K562 (cell line): ENCODE data around the gene DKC1. TPM values are rescaled to one million over a fixed set of nuclear protein-coding genes. Genes with fewer than 3 reads are reported as not detected.
A peak's percentile ranks its signal among the peaks of the same experiment; 100 is the strongest.

ENCODE experiments used
- BCL6 ChIP-seq: fragments of 250-450 bp; sonication (Bioruptor Pico); IDR thresholded peaks from 2 replicates; pipeline ENCODE4 v1.4.0; 2020
- CBX5 ChIP-seq: IDR thresholded peaks from 2 replicates; pipeline ENCODE4 v1.6.1; 2014; ENCODE audit warnings: low read depth, borderline replicate concordance
- COPS2 ChIP-seq: fragments of 450-650 bp; conservative IDR thresholded peaks from 2 replicates; pipeline ENCODE4 v1.6.1; 2016; ENCODE audit warnings: mild to moderate bottlenecking, moderate library complexity
- KDM4B ChIP-seq, 2 experiments: fragments of 450-650 bp in 1 of 2; sonication (generic) in 1 of 2; IDR thresholded peaks; 2 replicates each; pipeline ENCODE4 v1.6.1; 2016 to 2017; ENCODE audit warnings: borderline replicate concordance in 2 of 2, antibody characterized with exemption in 1 of 2, low read depth in 1 of 2, mild to moderate bottlenecking in 1 of 2
- KLF13 ChIP-seq: fragments of 450-650 bp; IDR thresholded peaks from 2 replicates; pipeline ENCODE4 v1.6.1; 2016; ENCODE audit warnings: missing genetic modification characterization, low read depth, mild to moderate bottlenecking, missing compliant biosample characterization, moderate library complexity, borderline replicate concordance
- NFIC ChIP-seq: fragments of 450-650 bp; IDR thresholded peaks from 2 replicates; pipeline ENCODE4 v1.6.1; 2017; ENCODE audit warnings: mild to moderate bottlenecking, inconsistent platforms
- PHF20 ChIP-seq: fragments of 450-650 bp; IDR thresholded peaks from 2 replicates; pipeline ENCODE4 v1.6.1; 2018; ENCODE audit not compliant: partially characterized antibody
- POLR2AphosphoS2 ChIP-seq: IDR thresholded peaks from 2 replicates; pipeline ENCODE4 v1.6.1; 2012; ENCODE audit warnings: low read length, improper control_type of control experiment
- PTTG1 ChIP-seq: fragments of 450-650 bp; IDR thresholded peaks from 2 replicates; pipeline ENCODE4 v1.6.1; 2016; ENCODE audit warnings: low read depth, mild to moderate bottlenecking, missing genetic modification characterization, missing compliant biosample characterization
- RAD21 ChIP-seq, 2 experiments: fragments of 250-450 bp in 1 of 2; fragments of 450-650 bp in 1 of 2; sonication (Bioruptor Pico) in 1 of 2; formaldehyde crosslinking in 1 of 2; IDR thresholded peaks in 1 of 2; conservative IDR thresholded peaks in 1 of 2; 2 replicates each; pipeline versions ENCODE4 v1.4.0 to v1.8.0; 2020 to 2022; ENCODE audit warnings: mild to moderate bottlenecking in 2 of 2, moderate library complexity in 1 of 2
- RBM15 ChIP-seq: fragments of 200-400 bp; formaldehyde crosslinking; IDR thresholded peaks from 2 replicates; pipeline ENCODE4 v1.6.1; 2018; ENCODE audit warnings: mild to moderate bottlenecking, low read length, moderate library complexity; ENCODE audit not compliant: insufficient read depth
- SNIP1 ChIP-seq: fragments of 450-650 bp; IDR thresholded peaks from 2 replicates; pipeline ENCODE4 v1.7.1; 2017; ENCODE audit warnings: low read depth, mild to moderate bottlenecking
- TOE1 ChIP-seq, 2 experiments: fragments of 450-650 bp in 1 of 2; sonication (generic) in 1 of 2; formaldehyde crosslinking in 1 of 2; IDR thresholded peaks; 2 replicates each; pipeline versions ENCODE4 v1.7.1 to v1.8.0; 2016 to 2022; ENCODE audit warnings: borderline replicate concordance in 2 of 2, mild to moderate bottlenecking in 2 of 2, antibody characterized with exemption in 1 of 2, inconsistent platforms in 1 of 2, low read depth in 1 of 2, missing genetic modification reagents in 1 of 2, moderate library complexity in 1 of 2
- ZFP30 ChIP-seq: fragments of 250-450 bp; sonication (Bioruptor Pico); IDR thresholded peaks from 2 replicates; pipeline ENCODE4 v1.8.0; 2022; ENCODE audit warnings: moderate library complexity, mild to moderate bottlenecking, inconsistent platforms, borderline replicate concordance
- ZFPM2 ChIP-seq: fragments of 250-450 bp; sonication (Bioruptor Pico); IDR thresholded peaks from 2 replicates; pipeline ENCODE4 v1.5.1; 2022; ENCODE audit warnings: mild to moderate bottlenecking
- ZFX ChIP-seq: sonication (generic); formaldehyde crosslinking; IDR thresholded peaks from 2 replicates; pipeline ENCODE4 v1.8.0; 2022; ENCODE audit warnings: mild to moderate bottlenecking, missing genetic modification reagents, moderate library complexity
- ZNF146 ChIP-seq: IDR thresholded peaks from one replicate; pipeline ENCODE4 v1.6.1; 2018; ENCODE audit warnings: missing compliant biosample characterization; ENCODE audit not compliant: unreplicated experiment
- ZNF311 ChIP-seq: fragments of 250-450 bp; sonication (Bioruptor Pico); IDR thresholded peaks from 2 replicates; pipeline ENCODE4 v1.4.0; 2020; ENCODE audit warnings: mild to moderate bottlenecking, moderate library complexity
- ZNF324 ChIP-seq: fragments of 250-450 bp; sonication (Bioruptor Pico); IDR thresholded peaks from 2 replicates; pipeline ENCODE4 v1.4.0; 2020; ENCODE audit warnings: mild to moderate bottlenecking
- polyA plus RNA-seq, 8 experiments: library from polyadenylated mRNA; depleted of rRNA in 4 of 8; stranded (reverse) in 5 of 8; unstranded in 3 of 8; fragments of >200 nt; fragmentation: Nextera tagmentation in 2 of 8; fragmentation: Illumina TruSeq in 1 of 8; extraction: Ambion mirVana in 2 of 8; extraction: Trizol in 1 of 8; gene quantifications; 2 replicates each; pipeline versions ENCODE4 v1.2.1 to v1.2.3, GENCODE V29; 2011 to 2014; ENCODE audit warnings: inconsistent platforms in 1 of 8, missing spikeins in 1 of 8
- total RNA-seq, 7 experiments: library from RNA; depleted of rRNA in 6 of 7; stranded (reverse); fragments of >200 nt in 6 of 7; fragmentation: Illumina TruSeq in 2 of 7; extraction: Trizol in 2 of 7; gene quantifications; 2 replicates each; pipeline versions ENCODE4 v1.2.1 to v1.2.3, GENCODE V29; 2011 to 2021; ENCODE audit warnings: low replicate concordance in 1 of 7
- TF ChIP-seq, protein P1 (sequence below), 2 experiments: IDR thresholded peaks; 2 replicates each; pipeline ENCODE4 v1.6.1; 2011; ENCODE audit warnings: borderline replicate concordance in 1 of 2, control low read depth in 1 of 2, low read depth in 1 of 2, low read length in 1 of 2, mild to moderate bottlenecking in 1 of 2, mixed read lengths in 1 of 2, moderate library complexity in 1 of 2; ENCODE audit not compliant: insufficient read depth in 1 of 2, insufficient read length in 1 of 2, poor library complexity in 1 of 2, severe bottlenecking in 1 of 2; ENCODE audit errors: extremely low read depth in 1 of 2
- TF ChIP-seq, protein P2 (sequence below): fragments of 250-450 bp; sonication (Bioruptor Pico); IDR thresholded peaks from 2 replicates; pipeline ENCODE4 v1.4.0; 2020; ENCODE audit warnings: mild to moderate bottlenecking, moderate library complexity, borderline replicate concordance
- TF ChIP-seq, protein P3 (sequence below): fragments of 250-450 bp; sonication (Bioruptor Pico); IDR thresholded peaks from 2 replicates; pipeline ENCODE4 v1.4.0; 2020; ENCODE audit warnings: mild to moderate bottlenecking

DKC1 gene
- total and polyA plus RNA-seq, 9 of the 15 experiments (the other 6 are each of a cell fraction or from before 2014, with no cell fraction given) = 205 to 313 (median 219) TPM

DNA sequence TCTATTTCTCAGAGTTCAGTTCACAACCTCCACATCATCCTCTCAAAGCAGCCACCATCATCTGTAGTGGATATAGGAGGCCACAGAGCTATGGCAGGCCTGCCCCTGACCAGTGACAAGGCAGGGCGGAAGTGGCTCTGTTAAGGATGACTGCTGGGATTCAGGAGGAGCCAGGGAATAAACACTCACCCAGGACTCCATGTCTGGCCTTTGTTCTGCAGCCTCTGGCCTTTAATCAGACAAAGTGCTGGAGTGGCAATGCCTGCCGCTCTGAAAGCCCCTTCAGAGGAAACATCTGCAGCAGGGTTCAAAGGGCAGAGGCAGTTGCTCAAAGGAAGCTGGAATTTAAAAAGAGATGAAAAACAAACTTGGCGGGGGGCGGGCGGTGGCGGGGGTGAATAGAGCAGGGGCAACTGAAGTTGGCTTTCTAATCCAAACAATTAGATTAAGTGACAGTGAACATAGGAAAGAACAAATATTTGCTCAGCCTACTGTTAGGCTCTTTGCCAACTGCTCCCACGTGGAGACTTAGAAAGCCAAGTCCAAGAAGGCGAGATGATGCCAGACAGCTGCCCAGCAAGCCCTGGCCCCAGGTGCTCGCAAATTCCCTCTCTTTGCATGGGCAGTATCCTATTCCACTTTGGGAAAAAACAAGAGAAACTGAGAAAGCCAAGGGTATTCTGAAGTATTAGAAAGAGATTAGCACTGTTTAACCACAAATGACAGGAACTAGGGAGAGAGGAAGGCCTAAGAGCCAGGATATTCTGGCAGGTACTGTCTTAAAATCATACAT is 37.1 kb downstream of the DKC1 start (continued):
- TF ChIP-seq CBX5 (no peak), ZFPM2 (CRISPR knock-in tag) (no peak), PHF20 (no peak), COPS2 (no peak), PTTG1 (peak; percentile 16; the same call in 1 of the 2 replicates), TOE1 (IDR thresholded peaks at IDR 0.05; ENCODE audit: borderline replicate concordance) (no peak), TOE1 (CRISPR knock-in tag; IDR thresholded peaks at IDR 0.05; ENCODE audit: borderline replicate concordance, low read depth) (no peak), KLF13 (tag) (peak; percentile 74; the same call in 1 of the 2 replicates), ZNF324 (no peak), KDM4B (IDR thresholded peaks at IDR 0.05; ENCODE audit: borderline replicate concordance in 2 of 2, low read depth in 1 of 2) (no peak), NFIC (peak; percentile 44; the same call in 1 of the 2 replicates), ZFP30 (CRISPR knock-in tag) (no peak), SNIP1 (no peak), POLR2AphosphoS2 (no peak), ZFX (peak; percentile 44), RAD21 (CRISPR knock-in tag; conservative IDR thresholded peaks at IDR 0.05 in 1 of 2, IDR thresholded peaks at IDR 0.05 in 1 of 2) (no peak), BCL6 (no peak), ZNF146 (CRISPR knock-in tag) (no peak), ZNF311 (CRISPR knock-in tag) (0 out of 2 replicates have a peak, but pooled peaks have one; percentile 54), RBM15 (no peak)
- TF ChIP-seq, protein P1, sequence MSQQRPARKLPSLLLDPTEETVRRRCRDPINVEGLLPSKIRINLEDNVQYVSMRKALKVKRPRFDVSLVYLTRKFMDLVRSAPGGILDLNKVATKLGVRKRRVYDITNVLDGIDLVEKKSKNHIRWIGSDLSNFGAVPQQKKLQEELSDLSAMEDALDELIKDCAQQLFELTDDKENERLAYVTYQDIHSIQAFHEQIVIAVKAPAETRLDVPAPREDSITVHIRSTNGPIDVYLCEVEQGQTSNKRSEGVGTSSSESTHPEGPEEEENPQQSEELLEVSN (IDR thresholded peaks at IDR 0.05; ENCODE audit: borderline replicate concordance in 1 of 2, extremely low read depth in 1 of 2, insufficient read depth in 1 of 2, insufficient read length in 1 of 2, low read depth in 1 of 2, low read length in 1 of 2, poor library complexity in 1 of 2, severe bottlenecking in 1 of 2) = no peak
- TF ChIP-seq, protein P2, sequence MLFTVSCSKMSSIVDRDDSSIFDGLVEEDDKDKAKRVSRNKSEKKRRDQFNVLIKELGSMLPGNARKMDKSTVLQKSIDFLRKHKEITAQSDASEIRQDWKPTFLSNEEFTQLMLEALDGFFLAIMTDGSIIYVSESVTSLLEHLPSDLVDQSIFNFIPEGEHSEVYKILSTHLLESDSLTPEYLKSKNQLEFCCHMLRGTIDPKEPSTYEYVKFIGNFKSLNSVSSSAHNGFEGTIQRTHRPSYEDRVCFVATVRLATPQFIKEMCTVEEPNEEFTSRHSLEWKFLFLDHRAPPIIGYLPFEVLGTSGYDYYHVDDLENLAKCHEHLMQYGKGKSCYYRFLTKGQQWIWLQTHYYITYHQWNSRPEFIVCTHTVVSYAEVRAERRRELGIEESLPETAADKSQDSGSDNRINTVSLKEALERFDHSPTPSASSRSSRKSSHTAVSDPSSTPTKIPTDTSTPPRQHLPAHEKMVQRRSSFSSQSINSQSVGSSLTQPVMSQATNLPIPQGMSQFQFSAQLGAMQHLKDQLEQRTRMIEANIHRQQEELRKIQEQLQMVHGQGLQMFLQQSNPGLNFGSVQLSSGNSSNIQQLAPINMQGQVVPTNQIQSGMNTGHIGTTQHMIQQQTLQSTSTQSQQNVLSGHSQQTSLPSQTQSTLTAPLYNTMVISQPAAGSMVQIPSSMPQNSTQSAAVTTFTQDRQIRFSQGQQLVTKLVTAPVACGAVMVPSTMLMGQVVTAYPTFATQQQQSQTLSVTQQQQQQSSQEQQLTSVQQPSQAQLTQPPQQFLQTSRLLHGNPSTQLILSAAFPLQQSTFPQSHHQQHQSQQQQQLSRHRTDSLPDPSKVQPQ (CRISPR knock-in tag) = no peak
- TF ChIP-seq, protein P3, sequence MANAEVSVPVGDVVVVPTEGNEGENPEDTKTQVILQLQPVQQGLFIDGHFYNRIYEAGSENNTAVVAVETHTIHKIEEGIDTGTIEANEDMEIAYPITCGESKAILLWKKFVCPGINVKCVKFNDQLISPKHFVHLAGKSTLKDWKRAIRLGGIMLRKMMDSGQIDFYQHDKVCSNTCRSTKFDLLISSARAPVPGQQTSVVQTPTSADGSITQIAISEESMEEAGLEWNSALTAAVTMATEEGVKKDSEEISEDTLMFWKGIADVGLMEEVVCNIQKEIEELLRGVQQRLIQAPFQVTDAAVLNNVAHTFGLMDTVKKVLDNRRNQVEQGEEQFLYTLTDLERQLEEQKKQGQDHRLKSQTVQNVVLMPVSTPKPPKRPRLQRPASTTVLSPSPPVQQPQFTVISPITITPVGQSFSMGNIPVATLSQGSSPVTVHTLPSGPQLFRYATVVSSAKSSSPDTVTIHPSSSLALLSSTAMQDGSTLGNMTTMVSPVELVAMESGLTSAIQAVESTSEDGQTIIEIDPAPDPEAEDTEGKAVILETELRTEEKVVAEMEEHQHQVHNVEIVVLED (CRISPR knock-in tag) = no peak
